ENCODE measurements around the gene THG1L.

The THG1L gene

DNA sequence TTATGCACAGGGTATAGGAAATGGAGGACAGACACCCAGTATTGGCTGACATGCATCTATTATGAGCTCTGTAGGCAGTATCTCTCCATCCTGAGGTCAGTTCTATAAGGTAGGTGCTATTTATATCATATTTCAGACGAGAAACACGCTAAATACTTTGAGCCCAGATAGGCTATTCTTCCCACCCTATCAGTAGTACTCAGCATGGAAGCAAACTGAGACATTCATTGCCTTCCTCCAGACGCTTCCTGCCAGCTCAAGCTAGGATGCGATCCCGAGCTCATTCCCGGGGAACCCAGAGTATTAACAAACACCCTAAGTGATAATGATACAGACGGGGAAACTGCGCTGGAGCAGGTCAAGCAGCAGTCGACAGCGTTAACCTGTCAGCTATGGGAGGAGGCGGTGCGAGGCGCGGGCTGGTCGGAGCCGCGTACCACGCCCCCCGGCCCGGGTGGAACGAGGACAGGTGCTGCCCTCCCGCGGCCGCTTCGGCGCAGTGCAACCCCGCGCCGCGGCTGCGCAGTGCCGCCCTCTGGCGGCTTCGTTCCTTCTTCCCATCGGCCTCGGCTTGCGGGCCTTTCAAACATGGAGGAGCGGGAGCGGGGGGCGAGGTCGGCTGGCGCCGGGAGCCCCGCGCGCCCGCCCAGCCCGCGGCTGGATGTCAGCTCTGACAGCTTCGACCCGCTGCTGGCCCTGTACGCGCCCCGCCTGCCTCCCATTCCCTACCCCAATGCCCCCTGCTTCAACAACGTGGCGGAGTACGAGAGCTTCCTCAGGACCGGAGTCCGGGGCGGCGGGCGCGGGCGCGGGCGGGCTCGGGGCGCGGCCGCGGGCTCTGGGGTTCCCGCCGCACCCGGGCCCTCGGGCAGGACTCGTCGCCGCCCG is 12.2 kb downstream of the THG1L start, which contains the start of gene LSM11:
Gene LSM11, plus strand, starts transcription at position 550 of the 888 bp plus-strand sequence. Its CDS starts 39 bp downstream, at position 589.
- peak; percentile 100 for TF ChIP-seq CTCF (IDR thresholded peaks at IDR 0.05; ENCODE audit: control insufficient read depth, extremely low read depth, insufficient read depth)
- no peak for DNase-seq (ENCODE audit: low read depth)
- H3K4me3 ChIP-seq (ENCODE audit: low read depth, low read length): peak within 1 kb of the TSS; percentile 54

DNA sequence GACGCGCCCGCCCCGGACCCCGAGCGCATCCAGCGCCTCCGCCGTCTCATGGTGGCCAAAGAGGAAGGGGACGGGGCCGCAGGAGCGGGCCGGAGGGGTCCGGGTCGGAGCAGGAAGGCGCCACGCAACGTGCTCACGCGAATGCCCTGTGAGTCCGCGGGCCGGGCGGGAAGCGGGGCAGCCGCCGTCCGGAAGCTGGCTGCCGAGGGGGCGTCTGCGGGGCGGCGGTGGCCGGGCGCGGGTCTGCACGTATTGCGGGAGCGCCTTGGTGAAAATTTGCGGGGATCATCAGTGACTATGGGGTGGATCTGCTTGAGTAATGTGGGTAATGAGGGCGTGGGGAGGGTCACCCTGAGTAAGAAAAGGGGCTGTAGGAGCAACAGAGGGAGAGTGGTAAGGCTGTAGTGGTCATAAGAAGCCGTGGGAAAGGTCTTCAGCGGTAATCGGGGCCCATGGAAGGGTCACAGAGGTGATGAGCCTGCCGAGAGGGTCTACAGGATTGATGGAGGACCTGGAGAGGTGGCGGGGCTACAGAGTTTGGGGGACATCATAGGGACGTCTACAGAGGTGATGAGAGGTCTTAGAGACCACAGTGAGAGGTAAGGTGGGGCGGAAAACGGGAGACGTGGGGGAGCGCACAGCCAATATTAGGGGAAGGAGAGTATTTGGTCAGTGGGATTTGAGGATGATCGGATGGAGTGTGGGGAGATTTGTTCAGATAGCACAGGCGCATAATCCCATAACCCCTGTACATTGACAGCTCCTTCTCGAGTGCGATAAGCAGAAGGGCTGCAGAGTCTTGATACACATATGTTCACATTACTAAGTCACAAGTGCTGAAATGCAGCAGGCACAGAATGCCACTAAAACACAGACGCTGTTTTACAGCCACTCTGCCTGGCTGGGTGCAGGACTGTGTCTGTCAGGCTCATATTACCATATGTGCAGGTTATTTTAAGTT is 13.1 kb downstream of the THG1L start:
- H3K4me3 ChIP-seq (ENCODE audit: low read depth, low read length): peak overlapping the region; percentile 54
- no peak for TF ChIP-seq CTCF (IDR thresholded peaks at IDR 0.05; ENCODE audit: control insufficient read depth, extremely low read depth, insufficient read depth)
- no peak for DNase-seq (ENCODE audit: low read depth)

- DNase-seq (ENCODE audit: low read depth): peak; percentile 56
- no peak for TF ChIP-seq CTCF (IDR thresholded peaks at IDR 0.05; ENCODE audit: control insufficient read depth, extremely low read depth, insufficient read depth)
- no peak overlapping the region for H3K4me3 ChIP-seq (ENCODE audit: low read depth, low read length)
Observed at GRCh38 chr5:157745041-157745456, 13.8 kb downstream of the THG1L start.

DNA sequence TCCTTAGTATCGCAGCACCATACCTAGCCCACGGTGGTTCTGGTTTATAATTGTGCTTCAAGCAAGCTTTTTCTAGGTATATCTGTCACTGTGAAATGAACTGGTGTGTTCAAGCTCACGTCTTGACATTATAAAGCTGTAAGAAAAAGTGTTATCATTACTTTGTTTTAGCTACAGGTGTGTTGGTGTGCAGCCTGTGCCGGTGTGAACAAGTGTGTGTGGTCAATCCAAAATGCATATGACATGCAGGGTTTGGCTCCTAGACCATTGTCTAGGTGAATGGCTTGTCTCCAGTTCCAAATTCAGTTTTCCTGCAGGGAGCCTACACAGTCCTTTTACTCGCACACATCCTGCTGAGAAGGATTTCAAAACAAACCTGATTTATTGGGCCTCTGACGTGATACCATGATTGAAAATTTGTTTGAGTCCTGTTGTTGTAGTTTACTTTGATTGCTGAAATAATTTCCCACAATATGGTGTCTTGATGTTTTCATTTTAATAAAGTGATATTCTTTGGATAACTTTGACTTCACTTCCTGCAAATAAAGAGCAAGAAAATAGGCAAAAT is 16.0 kb downstream of the THG1L start:
- no peak overlapping the region for H3K4me3 ChIP-seq (ENCODE audit: low read depth, low read length)
- DNase-seq (ENCODE audit: low read depth): no peak
- no peak for TF ChIP-seq CTCF (IDR thresholded peaks at IDR 0.05; ENCODE audit: control insufficient read depth, extremely low read depth, insufficient read depth)

DNA sequence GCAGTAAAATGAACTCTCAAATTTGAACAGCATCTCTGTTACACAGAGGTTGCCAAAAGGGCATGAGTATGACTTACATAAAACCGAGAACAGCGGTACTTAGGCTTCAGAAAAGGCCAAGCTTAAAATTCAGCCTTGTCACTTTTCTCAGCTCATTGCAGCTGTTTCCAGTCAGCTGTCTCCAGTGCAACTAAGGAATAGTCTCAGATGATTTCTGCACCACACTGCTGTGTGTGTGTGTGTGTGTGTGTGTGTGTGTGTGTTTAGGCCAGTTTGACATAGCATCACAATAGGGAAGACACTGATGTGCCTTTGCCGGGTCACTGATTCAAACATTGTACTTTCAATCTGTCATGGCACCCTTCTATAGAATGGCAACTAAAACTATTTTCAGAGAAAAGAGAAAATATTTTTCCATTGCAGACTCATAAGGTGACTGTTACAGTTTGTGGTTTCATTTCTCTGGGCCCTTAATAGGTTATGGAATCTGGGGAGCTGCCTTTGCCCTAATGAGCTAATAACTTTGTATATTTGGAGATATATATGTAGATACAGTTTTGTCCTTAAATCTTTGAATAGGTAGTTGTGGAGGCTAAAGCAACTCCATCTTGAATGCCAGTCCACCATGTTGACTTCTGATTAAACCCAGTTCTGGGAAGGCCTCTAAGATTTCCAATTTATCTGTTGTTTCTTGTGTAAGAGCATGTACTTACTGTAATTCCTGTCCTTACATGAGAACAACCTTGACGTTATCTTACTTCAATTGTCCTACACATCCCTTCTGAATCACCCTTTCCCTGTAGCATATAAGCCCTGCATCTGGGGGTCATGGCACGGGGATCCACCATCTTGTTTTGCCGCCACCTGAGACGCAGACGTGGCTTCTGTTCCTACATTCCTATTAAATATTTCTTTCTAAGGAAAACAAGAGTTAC is 16.8 kb downstream of the THG1L start:
- TF ChIP-seq CTCF (IDR thresholded peaks at IDR 0.05; ENCODE audit: control insufficient read depth, extremely low read depth, insufficient read depth): no peak
- DNase-seq (ENCODE audit: low read depth): no peak
- H3K4me3 ChIP-seq (ENCODE audit: low read depth, low read length): no peak overlapping the region

Measured in LNCaP clone FGC (cell line).